Heart left ventricle (tissue), 16 donors: Measurements from ENCODE around the gene CADPS2. TPM values are rescaled to one million over a fixed set of nuclear protein-coding genes. Genes with fewer than 3 reads are reported as not detected.

Source experiments
- ATAC-seq, 4 donors: fragments of 200-7000 bp; cut with Tn5 transposase; one replicate each; pipeline ENCODE4 v1.9.1; 2020 to 2022; ENCODE audit warnings: moderate library complexity in 4 of 4, mild to moderate bottlenecking in 3 of 4, moderate number of reproducible peaks in 1 of 4
- DNase-seq, 5 donors: peaks; one replicate each; pipeline ENCODE4 v3.0.0-alpha.2; 2020
- H3K27ac ChIP-seq, 12 donors: fragments of 200-600 bp; sonication (generic) in 4 of 12; one replicate each; pipeline versions ENCODE4 v1.5.0 to v1.8.0; 2016 to 2022; ENCODE audit warnings: mild to moderate bottlenecking in 2 of 12
- H3K27me3 ChIP-seq, 9 donors: fragments of 200-600 bp; sonication (generic) in 2 of 9; one replicate each; pipeline versions ENCODE4 v1.5.1 to v1.8.0; 2016 to 2022; ENCODE audit warnings: mild to moderate bottlenecking in 3 of 9
- H3K36me3 ChIP-seq, 9 donors: fragments of 200-600 bp; sonication (generic) in 2 of 9; one replicate each; pipeline versions ENCODE4 v1.5.0 to v1.8.0; 2018 to 2022; ENCODE audit warnings: mild to moderate bottlenecking in 2 of 9
- H3K4me1 ChIP-seq, 12 donors: fragments of 200-600 bp; sonication (generic) in 4 of 12; one replicate each; pipeline versions ENCODE4 v1.5.0 to v1.8.0; 2016 to 2022; ENCODE audit warnings: mild to moderate bottlenecking in 3 of 12
- H3K4me3 ChIP-seq, 12 donors: fragments of 200-600 bp; sonication (generic) in 4 of 12; one replicate each; pipeline versions ENCODE4 v1.5.0 to v1.8.0; 2017 to 2022; ENCODE audit warnings: mild to moderate bottlenecking in 9 of 12, moderate library complexity in 4 of 12
- H3K9me3 ChIP-seq, 12 donors: fragments of 200-600 bp; sonication (generic) in 4 of 12; one replicate each; pipeline versions ENCODE4 v1.5.0 to v1.8.0; 2016 to 2022; ENCODE audit warnings: mild to moderate bottlenecking in 1 of 12
- CTCF ChIP-seq, 12 donors: fragments of 200-600 bp; sonication (generic) in 4 of 12; IDR thresholded peaks; one replicate each; pipeline versions ENCODE4 v1.5.0 to v1.8.0; 2018 to 2022; ENCODE audit warnings: antibody characterized with exemption in 12 of 12, mild to moderate bottlenecking in 5 of 12
- POLR2A ChIP-seq, 2 donors: fragments of 450-650 bp; IDR thresholded peaks; one replicate each; pipeline ENCODE4 v1.6.1; 2017; ENCODE audit warnings: antibody characterized with exemption in 2 of 2, mild to moderate bottlenecking in 2 of 2, moderate library complexity in 2 of 2
- WGBS, 4 donors: extraction: QIAGEN DNeasy Blood & Tissue Kit in 2 of 4; methylation state at CpG; one replicate each; pipeline versions ENCODE4 v1.1.5 to v1.1.7; 2013 to 2018; 5-methylcytosine and 5-hydroxymethylcytosine counted together
- intact Hi-C, 10 donors: fragments of 100-400 bp; cut with DNase I; formaldehyde crosslinking; loops; one replicate each; pipeline versions ENCODE4 v1.11.1 to v1.14.2; 2022
- polyA plus RNA-seq, 2 donors: library from polyadenylated mRNA; stranded (reverse); fragments of 200-250 nt; gene quantifications; one replicate each; pipeline ENCODE4 v1.2.3, GENCODE V29; 2013
- total RNA-seq, 9 donors: library from RNA; depleted of rRNA in 2 of 9; stranded (reverse); fragments of >200 nt in 2 of 9; fragmentation: NEBNext Ultra II Directional in 3 of 9; extraction: Animal tissue kit (Norgen Biotek cat#: 25700) in 3 of 9; gene quantifications; one replicate each; pipeline versions ENCODE4 v1.1.0 to v1.2.4, GENCODE V29; 2016 to 2023
- donor health status: ischemic (EF 13 %, LVEDD 7.1; RV severe dilation, severe dysfunction).
- donor health status: healthy with polysubstance abuse.
- donor health status: DM: no; HTN: yes; CAD: no.
- donor health status: DM: no; HTN: no; CAD: no.
- donor health status: ischemic (EF 25% LVEDD 6.9; RV normal size, moderate dysfunction).
- donor health status: ischemic (EF 25% LVEDD 5.7; RV mildly dilated, moderate dysfunction).
- donor health status: healthy.
- donor health status: DM: yes; HTN: yes; CAD: no.
- donor health status: ischemic (EF 35%, LVEDD 5.7; RV mildly dilated, moderate dysfunction).
- donor health status: nonischemic (EF 11% LVEDD 7.7; RV severe dilation, severe dysfunction).
- donor health status: DM: yes; HTN: yes; CAD: no.
- donor health status: PGD.
- donor health status: ischemic (EF 29% LVEDD 5.4; RV normal size, mild dysfunction).
- donor health status: nonischemic (EF 23%, LVEDD 6.1; RV moderate dilation, normal function).

Gene CADPS2
- total and polyA plus RNA-seq, 11 donors: 6.5 to 29.0 (median 10.3) TPM

- DNase-seq (no peak), ATAC-seq (no peak)
- peaks cover 0 to 31% (median 14%) of the 10 kb centered on the region in 12 donors for H3K4me1 ChIP-seq
- peak overlapping the region in 2 of 12 donors; percentile 2 to 4 for H3K4me3 ChIP-seq
- H3K9me3 ChIP-seq: no peaks in the 10 kb centered on the region
- no peak for TF ChIP-seq CTCF (IDR thresholded peaks at IDR 0.05)
- TF ChIP-seq POLR2A (IDR thresholded peaks at IDR 0.05): no peak
- H3K36me3 ChIP-seq: no peaks in the 10 kb centered on the region
- WGBS, 4 donors: 19 to 35% (median 34%) methylated on average over 12 of the region's 12 CpGs
- H3K27me3 ChIP-seq: peaks cover 77 to 100% (median 100%) of the 10 kb centered on the region in 9 donors
- intact Hi-C loops: no loop called here
- H3K27ac ChIP-seq: no peak overlapping the region
Measured at GRCh38 chr7:122311050-122311700, 575.1 kb downstream of the CADPS2 start.

GRCh38 chr7:122310119-122311021, 575.9 kb downstream of the CADPS2 start:
- no peak for ATAC-seq
- no peaks in the 10 kb centered on the region for H3K36me3 ChIP-seq

GRCh38 chr7:122309421-122309820, 576.8 kb downstream of the CADPS2 start:
- 31 to 47% (median 47%) methylated on average over 3 of the region's 3 CpGs for WGBS, 4 donors
- Histone ChIP-seq H3K4me3 (peak overlapping the region in 1 of 12 donors; percentile 3), H3K4me1 (peaks cover 3 to 46% (median 25%) of the 10 kb centered on the region in 12 donors), H3K36me3 (no peaks in the 10 kb centered on the region), H3K27me3 (peaks cover 78 to 100% (median 100%) of the 10 kb centered on the region in 9 donors), H3K27ac (no peak overlapping the region), H3K9me3 (no peaks in the 10 kb centered on the region)
- DNase-seq: no peak
- TF ChIP-seq POLR2A (IDR thresholded peaks at IDR 0.05): no peak
- no peak for TF ChIP-seq CTCF (IDR thresholded peaks at IDR 0.05)
- intact Hi-C loops: no loop called here
- ATAC-seq: no peak

More at GRCh38 chr7:122310119-122311021, 575.9 kb downstream of the CADPS2 start:
- peak overlapping the region in 11 of 12 donors; percentile 22 to 54 (median 42) for H3K4me3 ChIP-seq
- H3K27ac ChIP-seq: no peak overlapping the region
- TF ChIP-seq POLR2A (IDR thresholded peaks at IDR 0.05): no peak
- TF ChIP-seq CTCF (IDR thresholded peaks at IDR 0.05): no peak
- 2 to 4% (median 3%) methylated on average over 46 to 61 of the region's 61 CpGs for WGBS, 4 donors
- H3K27me3 ChIP-seq: peaks cover 77 to 100% (median 100%) of the 10 kb centered on the region in 9 donors
- peaks cover 0 to 36% (median 19%) of the 10 kb centered on the region in 12 donors for H3K4me1 ChIP-seq
- no peaks in the 10 kb centered on the region for H3K9me3 ChIP-seq
- DNase-seq: peak in 1 of 5 donors; percentile 60
- intact Hi-C loops: no loop called here

DNA sequence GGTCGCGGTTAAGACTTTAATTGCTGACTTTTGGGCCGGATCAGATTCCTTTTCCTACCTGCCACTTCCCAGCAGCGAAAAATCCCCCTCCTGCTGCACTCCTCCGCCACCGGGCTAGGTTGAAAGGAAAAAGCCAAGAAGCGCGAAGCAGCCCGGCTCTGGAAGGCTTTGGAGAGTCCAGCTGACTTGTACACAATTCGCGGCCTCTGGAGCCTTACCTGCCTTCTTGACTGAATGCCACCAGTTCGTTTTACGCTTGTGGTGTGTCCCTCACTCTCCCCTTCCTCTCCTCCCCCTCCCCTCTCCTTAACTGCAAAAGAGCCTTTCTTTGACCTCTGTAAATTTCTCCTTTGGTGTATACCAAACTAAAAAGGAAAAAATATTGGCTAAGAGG, 579.0 kb downstream of the CADPS2 start:
- no peak for TF ChIP-seq CTCF (IDR thresholded peaks at IDR 0.05)
- no peak for TF ChIP-seq POLR2A (IDR thresholded peaks at IDR 0.05)
- Histone ChIP-seq H3K27me3 (peaks cover 72 to 100% (median 99%) of the 10 kb centered on the region in 9 donors), H3K27ac (no peak overlapping the region), H3K36me3 (no peaks in the 10 kb centered on the region), H3K4me1 (peaks cover 3 to 56% (median 25%) of the 10 kb centered on the region in 12 donors), H3K9me3 (no peaks in the 10 kb centered on the region), H3K4me3 (no peak overlapping the region)
- DNase-seq: no peak
- 13 to 18% (median 17%) methylated on average over 10 to 13 of the region's 13 CpGs for WGBS, 4 donors
- intact Hi-C loops: no loop called here
- no peak for ATAC-seq
